ENCODE measurements around the gene FAM131A. TPM values are rescaled to one million over a fixed set of nuclear protein-coding genes. Genes with fewer than 3 reads are reported as not detected.

The FAM131A gene
- total and polyA plus RNA-seq, 9 of the 15 experiments (the other 6 are each of a cell fraction or from before 2014, with no cell fraction given): 0.48 to 11.1 (median 4.3) TPM

DNA sequence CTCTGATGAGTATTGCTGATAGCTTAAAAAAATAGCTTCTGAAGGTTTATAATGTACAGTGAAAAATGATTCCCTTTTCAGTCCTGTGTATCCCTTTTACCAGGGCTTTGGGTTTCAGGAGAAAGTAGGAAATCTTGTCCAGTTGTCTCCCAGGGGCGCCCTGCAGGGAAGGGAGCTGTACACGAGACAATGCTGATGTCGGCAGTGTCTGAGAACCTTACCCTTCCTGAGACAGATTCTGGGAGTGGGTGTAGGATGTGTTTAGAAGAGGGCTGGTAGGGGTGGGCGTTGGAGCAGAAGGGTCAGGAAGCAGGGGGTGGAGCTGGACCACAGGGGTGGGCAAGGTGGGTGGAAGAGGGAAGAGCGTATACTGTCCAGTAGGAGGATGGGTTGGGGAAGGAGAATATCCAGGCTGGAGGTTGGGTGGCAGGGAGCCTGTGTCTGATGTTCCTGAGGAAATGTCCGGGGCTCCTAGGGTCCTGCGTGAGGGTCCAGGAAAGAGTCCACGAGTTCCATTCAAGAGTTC lies 35.0 kb downstream of the FAM131A start (continued):
- TF ChIP-seq, protein P1, sequence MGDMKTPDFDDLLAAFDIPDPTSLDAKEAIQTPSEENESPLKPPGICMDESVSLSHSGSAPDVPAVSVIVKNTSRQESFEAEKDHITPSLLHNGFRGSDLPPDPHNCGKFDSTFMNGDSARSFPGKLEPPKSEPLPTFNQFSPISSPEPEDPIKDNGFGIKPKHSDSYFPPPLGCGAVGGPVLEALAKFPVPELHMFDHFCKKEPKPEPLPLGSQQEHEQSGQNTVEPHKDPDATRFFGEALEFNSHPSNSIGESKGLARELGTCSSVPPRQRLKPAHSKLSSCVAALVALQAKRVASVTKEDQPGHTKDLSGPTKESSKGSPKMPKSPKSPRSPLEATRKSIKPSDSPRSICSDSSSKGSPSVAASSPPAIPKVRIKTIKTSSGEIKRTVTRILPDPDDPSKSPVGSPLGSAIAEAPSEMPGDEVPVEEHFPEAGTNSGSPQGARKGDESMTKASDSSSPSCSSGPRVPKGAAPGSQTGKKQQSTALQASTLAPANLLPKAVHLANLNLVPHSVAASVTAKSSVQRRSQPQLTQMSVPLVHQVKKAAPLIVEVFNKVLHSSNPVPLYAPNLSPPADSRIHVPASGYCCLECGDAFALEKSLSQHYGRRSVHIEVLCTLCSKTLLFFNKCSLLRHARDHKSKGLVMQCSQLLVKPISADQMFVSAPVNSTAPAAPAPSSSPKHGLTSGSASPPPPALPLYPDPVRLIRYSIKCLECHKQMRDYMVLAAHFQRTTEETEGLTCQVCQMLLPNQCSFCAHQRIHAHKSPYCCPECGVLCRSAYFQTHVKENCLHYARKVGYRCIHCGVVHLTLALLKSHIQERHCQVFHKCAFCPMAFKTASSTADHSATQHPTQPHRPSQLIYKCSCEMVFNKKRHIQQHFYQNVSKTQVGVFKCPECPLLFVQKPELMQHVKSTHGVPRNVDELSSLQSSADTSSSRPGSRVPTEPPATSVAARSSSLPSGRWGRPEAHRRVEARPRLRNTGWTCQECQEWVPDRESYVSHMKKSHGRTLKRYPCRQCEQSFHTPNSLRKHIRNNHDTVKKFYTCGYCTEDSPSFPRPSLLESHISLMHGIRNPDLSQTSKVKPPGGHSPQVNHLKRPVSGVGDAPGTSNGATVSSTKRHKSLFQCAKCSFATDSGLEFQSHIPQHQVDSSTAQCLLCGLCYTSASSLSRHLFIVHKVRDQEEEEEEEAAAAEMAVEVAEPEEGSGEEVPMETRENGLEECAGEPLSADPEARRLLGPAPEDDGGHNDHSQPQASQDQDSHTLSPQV (IDR thresholded peaks at IDR 0.05): no peak
- no peak for TF ChIP-seq NFIC (IDR thresholded peaks at IDR 0.05)
- TF ChIP-seq, protein P2, sequence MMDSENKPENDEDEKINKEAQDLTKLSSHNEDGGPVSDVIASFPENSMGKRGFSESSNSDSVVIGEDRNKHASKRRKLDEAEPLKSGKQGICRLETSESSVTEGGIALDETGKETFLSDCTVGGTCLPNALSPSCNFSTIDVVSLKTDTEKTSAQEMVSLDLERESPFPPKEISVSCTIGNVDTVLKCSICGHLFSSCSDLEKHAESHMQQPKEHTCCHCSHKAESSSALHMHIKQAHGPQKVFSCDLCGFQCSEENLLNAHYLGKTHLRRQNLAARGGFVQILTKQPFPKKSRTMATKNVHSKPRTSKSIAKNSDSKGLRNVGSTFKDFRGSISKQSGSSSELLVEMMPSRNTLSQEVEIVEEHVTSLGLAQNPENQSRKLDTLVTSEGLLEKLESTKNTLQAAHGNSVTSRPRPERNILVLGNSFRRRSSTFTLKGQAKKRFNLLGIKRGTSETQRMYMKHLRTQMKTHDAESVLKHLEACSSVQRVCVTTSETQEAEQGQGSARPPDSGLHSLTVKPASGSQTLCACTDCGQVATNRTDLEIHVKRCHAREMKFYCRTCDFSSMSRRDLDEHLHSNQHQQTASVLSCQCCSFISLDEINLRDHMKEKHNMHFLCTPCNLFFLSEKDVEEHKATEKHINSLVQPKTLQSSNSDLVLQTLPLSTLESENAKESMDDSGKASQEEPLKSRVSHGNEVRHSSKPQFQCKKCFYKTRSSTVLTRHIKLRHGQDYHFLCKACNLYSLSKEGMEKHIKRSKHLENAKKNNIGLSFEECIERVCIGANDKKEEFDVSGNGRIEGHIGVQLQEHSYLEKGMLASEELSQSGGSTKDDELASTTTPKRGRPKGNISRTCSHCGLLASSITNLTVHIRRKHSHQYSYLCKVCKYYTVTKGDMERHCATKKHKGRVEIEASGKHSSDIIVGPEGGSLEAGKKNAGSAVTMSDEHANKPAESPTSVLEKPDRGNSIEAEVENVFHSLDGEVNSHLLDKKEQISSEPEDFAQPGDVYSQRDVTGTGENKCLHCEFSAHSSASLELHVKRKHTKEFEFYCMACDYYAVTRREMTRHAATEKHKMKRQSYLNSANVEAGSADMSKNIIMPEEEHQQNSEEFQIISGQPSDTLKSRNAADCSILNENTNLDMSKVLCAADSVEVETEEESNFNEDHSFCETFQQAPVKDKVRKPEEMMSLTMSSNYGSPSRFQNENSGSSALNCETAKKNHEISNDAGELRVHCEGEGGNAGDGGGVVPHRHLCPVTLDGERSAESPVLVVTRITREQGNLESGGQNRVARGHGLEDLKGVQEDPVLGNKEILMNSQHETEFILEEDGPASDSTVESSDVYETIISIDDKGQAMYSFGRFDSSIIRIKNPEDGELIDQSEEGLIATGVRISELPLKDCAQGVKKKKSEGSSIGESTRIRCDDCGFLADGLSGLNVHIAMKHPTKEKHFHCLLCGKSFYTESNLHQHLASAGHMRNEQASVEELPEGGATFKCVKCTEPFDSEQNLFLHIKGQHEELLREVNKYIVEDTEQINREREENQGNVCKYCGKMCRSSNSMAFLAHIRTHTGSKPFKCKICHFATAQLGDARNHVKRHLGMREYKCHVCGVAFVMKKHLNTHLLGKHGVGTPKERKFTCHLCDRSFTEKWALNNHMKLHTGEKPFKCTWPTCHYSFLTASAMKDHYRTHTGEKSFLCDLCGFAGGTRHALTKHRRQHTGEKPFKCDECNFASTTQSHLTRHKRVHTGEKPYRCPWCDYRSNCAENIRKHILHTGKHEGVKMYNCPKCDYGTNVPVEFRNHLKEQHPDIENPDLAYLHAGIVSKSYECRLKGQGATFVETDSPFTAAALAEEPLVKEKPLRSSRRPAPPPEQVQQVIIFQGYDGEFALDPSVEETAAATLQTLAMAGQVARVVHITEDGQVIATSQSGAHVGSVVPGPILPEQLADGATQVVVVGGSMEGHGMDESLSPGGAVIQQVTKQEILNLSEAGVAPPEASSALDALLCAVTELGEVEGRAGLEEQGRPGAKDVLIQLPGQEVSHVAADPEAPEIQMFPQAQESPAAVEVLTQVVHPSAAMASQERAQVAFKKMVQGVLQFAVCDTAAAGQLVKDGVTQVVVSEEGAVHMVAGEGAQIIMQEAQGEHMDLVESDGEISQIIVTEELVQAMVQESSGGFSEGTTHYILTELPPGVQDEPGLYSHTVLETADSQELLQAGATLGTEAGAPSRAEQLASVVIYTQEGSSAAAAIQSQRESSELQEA (IDR thresholded peaks at IDR 0.05; ENCODE audit: low read depth): no peak
- TF ChIP-seq ZNF217 (CRISPR knock-in tag; IDR thresholded peaks at IDR 0.05): no peak
- TF ChIP-seq, protein P3, sequence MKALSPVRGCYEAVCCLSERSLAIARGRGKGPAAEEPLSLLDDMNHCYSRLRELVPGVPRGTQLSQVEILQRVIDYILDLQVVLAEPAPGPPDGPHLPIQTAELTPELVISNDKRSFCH (CRISPR knock-in tag; IDR thresholded peaks at IDR 0.05): no peak
- TF ChIP-seq, protein P3 (tag; IDR thresholded peaks at IDR 0.05): no peak
- TF ChIP-seq ZFP1 (CRISPR knock-in tag; IDR thresholded peaks at IDR 0.05): no peak
- TF ChIP-seq TBP (optimal IDR thresholded peaks at IDR 0.05; ENCODE audit: low read depth, low read length): no peak
- no peak for TF ChIP-seq NR2F6 (CRISPR knock-in tag; IDR thresholded peaks at IDR 0.05)
